H9 (cell line): ENCODE data around the gene C1orf116. TPM values are rescaled to one million over a fixed set of nuclear protein-coding genes. Genes with fewer than 3 reads are reported as not detected.
A peak's percentile ranks its signal among the peaks of the same experiment; 100 is the strongest.

Experiments
- DNase-seq: peaks from one replicate; pipeline ENCODE4 v3.0.0-alpha.2; 2017
- H2AFZ ChIP-seq: one replicate; pipeline ENCODE4 v1.6.1; 2013; ENCODE audit warnings: mild to moderate bottlenecking, low read length, control low read depth, moderate library complexity
- H2AK5ac ChIP-seq: 2 replicates; pipeline ENCODE4 v1.6.1; 2013; ENCODE audit warnings: low read length, control low read depth, mixed read lengths; ENCODE audit not compliant: insufficient read length
- H2BK120ac ChIP-seq: one replicate; pipeline ENCODE4 v1.6.1; 2013; ENCODE audit warnings: low read depth, mild to moderate bottlenecking, low read length, control low read depth, inconsistent platforms; ENCODE audit not compliant: poor library complexity, severe bottlenecking
- H2BK12ac ChIP-seq: 2 replicates; pipeline ENCODE4 v1.6.1; 2013; ENCODE audit warnings: low read length, control low read depth, mixed read lengths, low read depth; ENCODE audit not compliant: insufficient read length
- H2BK15ac ChIP-seq: 2 replicates; pipeline ENCODE4 v1.6.1; 2013; ENCODE audit warnings: low read depth, low read length, control low read depth
- H2BK20ac ChIP-seq: one replicate; pipeline ENCODE4 v1.6.1; 2013; ENCODE audit warnings: low read depth, mild to moderate bottlenecking, low read length, control low read depth, inconsistent platforms; ENCODE audit not compliant: poor library complexity, severe bottlenecking
- H2BK5ac ChIP-seq: 2 replicates; pipeline ENCODE4 v1.6.1; 2013; ENCODE audit warnings: low read length, control low read depth, mixed read lengths; ENCODE audit not compliant: insufficient read length
- H3K14ac ChIP-seq: 2 replicates; pipeline ENCODE4 v1.6.1; 2013; ENCODE audit warnings: low read length, control low read depth; ENCODE audit not compliant: insufficient read depth
- H3K18ac ChIP-seq: 2 replicates; pipeline ENCODE4 v1.6.1; 2013; ENCODE audit warnings: low read depth, mild to moderate bottlenecking, mixed read lengths, low read length, control low read depth; ENCODE audit not compliant: insufficient read length
- H3K23ac ChIP-seq: 2 replicates; pipeline ENCODE4 v1.6.1; 2013; ENCODE audit warnings: low read length, control low read depth, mixed read lengths, low read depth; ENCODE audit not compliant: insufficient read length
- H3K23me2 ChIP-seq: 2 replicates; pipeline ENCODE4 v1.6.1; 2013; ENCODE audit warnings: low read depth, mild to moderate bottlenecking, mixed read lengths, low read length, control low read depth; ENCODE audit not compliant: insufficient read length, poor library complexity, severe bottlenecking
- H3K27ac ChIP-seq: 2 replicates; pipeline ENCODE4 v1.5.1; 2013; ENCODE audit warnings: low read length, control low read depth, mixed read lengths, low read depth; ENCODE audit not compliant: insufficient read length
- H3K27me3 ChIP-seq: 2 replicates; pipeline ENCODE4 v1.6.1; 2013; ENCODE audit warnings: low read length, control low read depth, inconsistent platforms; ENCODE audit not compliant: insufficient read depth
- H3K4ac ChIP-seq: 2 replicates; pipeline ENCODE4 v1.6.1; 2013; ENCODE audit warnings: low read depth, mild to moderate bottlenecking, control low read depth, inconsistent platforms, low read length, moderate library complexity
- H3K4me1 ChIP-seq: 2 replicates; pipeline ENCODE4 v1.6.1; 2013; ENCODE audit warnings: low read length, control low read depth, inconsistent platforms; ENCODE audit not compliant: insufficient read depth
- H3K4me2 ChIP-seq: 2 replicates; pipeline ENCODE4 v1.6.1; 2013; ENCODE audit warnings: low read length, control low read depth, mixed read lengths; ENCODE audit not compliant: insufficient read length, insufficient read depth
- H3K56ac ChIP-seq: 2 replicates; pipeline ENCODE4 v1.6.1; 2013; ENCODE audit warnings: low read depth, mild to moderate bottlenecking, mixed read lengths, low read length, control low read depth; ENCODE audit not compliant: insufficient read length
- H3K79me1 ChIP-seq: 2 replicates; pipeline ENCODE4 v1.6.1; 2013; ENCODE audit warnings: low read depth, mild to moderate bottlenecking, moderate library complexity, low read length, control low read depth, inconsistent platforms; ENCODE audit not compliant: insufficient read depth, poor library complexity, severe bottlenecking
- H3K79me2 ChIP-seq: 2 replicates; pipeline ENCODE4 v1.6.1; 2013; ENCODE audit warnings: low read length, control low read depth, inconsistent platforms; ENCODE audit not compliant: insufficient read depth
- H3K9ac ChIP-seq: 2 replicates; pipeline ENCODE4 v1.6.1; 2013; ENCODE audit warnings: low read length, control low read depth, mixed read lengths; ENCODE audit not compliant: insufficient read length; ENCODE audit errors: extremely low read depth
- H3K9me3 ChIP-seq: one replicate; pipeline ENCODE4 v1.6.1; 2013; ENCODE audit warnings: low read depth, low read length, inconsistent platforms; ENCODE audit not compliant: control insufficient read depth
- H3T11ph ChIP-seq: one replicate; pipeline ENCODE4 v1.6.1; 2013; ENCODE audit warnings: mild to moderate bottlenecking, low read length, control low read depth, inconsistent platforms
- H4K20me1 ChIP-seq: one replicate; pipeline ENCODE4 v1.6.1; 2013; ENCODE audit not compliant: control insufficient read depth, insufficient read length, insufficient read depth
- H4K5ac ChIP-seq: 2 replicates; pipeline ENCODE4 v1.6.1; 2013; ENCODE audit warnings: low read depth, mild to moderate bottlenecking, mixed read lengths, low read length, control low read depth; ENCODE audit not compliant: insufficient read length
- H4K8ac ChIP-seq: replicated peaks from 2 replicates; pipeline ENCODE4 v1.6.1; 2013; ENCODE audit warnings: low read length, control low read depth, mixed read lengths, low read depth; ENCODE audit not compliant: insufficient read length
- H4K91ac ChIP-seq: 2 replicates; pipeline ENCODE4 v1.6.1; 2013; ENCODE audit warnings: low read depth, mild to moderate bottlenecking, moderate library complexity, mixed read lengths, low read length, control low read depth; ENCODE audit not compliant: insufficient read length
- H3K27ac Mint-ChIP-seq, 3 experiments: 2 replicates in 2 of 3; 3 replicates in 1 of 3; pipeline ENCODE4 v1.8.0; 2020 to 2021; ENCODE audit warnings: mixed read lengths in 3 of 3, mild to moderate bottlenecking in 1 of 3, moderate library complexity in 1 of 3
- H3K27me3 Mint-ChIP-seq: 2 replicates; pipeline ENCODE4 v1.8.0; 2021; ENCODE audit warnings: low read depth, mild to moderate bottlenecking, moderate library complexity, mixed read lengths
- H3K36me3 Mint-ChIP-seq, 3 experiments: 2 replicates in 2 of 3; 3 replicates in 1 of 3; pipeline ENCODE4 v1.8.0; 2020 to 2021; ENCODE audit warnings: low read depth in 3 of 3, mixed read lengths in 3 of 3; ENCODE audit not compliant: insufficient read depth in 1 of 3
- H3K4me1 Mint-ChIP-seq, 2 experiments: 2 replicates each; pipeline ENCODE4 v1.8.0; 2020; ENCODE audit warnings: mixed read lengths in 2 of 2
- H3K4me3 Mint-ChIP-seq, 2 experiments: 2 replicates in 1 of 2; 3 replicates in 1 of 2; pipeline ENCODE4 v1.8.0; 2020 to 2021; ENCODE audit warnings: mild to moderate bottlenecking in 2 of 2, mixed read lengths in 2 of 2, moderate library complexity in 1 of 2
- H3K9me3 Mint-ChIP-seq, 2 experiments: 2 replicates in 1 of 2; 3 replicates in 1 of 2; pipeline ENCODE4 v1.8.0; 2020; ENCODE audit warnings: mild to moderate bottlenecking in 2 of 2, mixed read lengths in 2 of 2, moderate library complexity in 1 of 2
- CTCF ChIP-seq: fragments of 200-600 bp; sonication (generic); conservative IDR thresholded peaks from 3 replicates; pipeline ENCODE4 v1.8.0; 2021; ENCODE audit warnings: antibody characterized with exemption, mild to moderate bottlenecking
- WGBS: extraction: QIAGEN DNeasy Blood & Tissue Kit; methylation state at CpG from one replicate; pipeline ENCODE4 v1.1.7; 2013; ENCODE audit warnings: missing lambda C conversion rate, low lambda C conversion rate, mixed read lengths; ENCODE audit not compliant: insufficient read length; ENCODE audit errors: extremely low coverage; 5-methylcytosine and 5-hydroxymethylcytosine counted together
- total RNA-seq: library from RNA; stranded (reverse); gene quantifications from 2 replicates; pipeline ENCODE4 v1.2.1, GENCODE V29; 2021

Gene C1orf116
- total RNA-seq, 1 experiment from 2014 or later, result 0.48 TPM

GRCh38 chr1:207024202-207025145, 8.1 kb downstream of the C1orf116 start:
- peaks cover 14 to 21% of the 10 kb centered on the region in 2 experiments for H3K4me1 Mint-ChIP-seq
- no peak overlapping the region for H2BK5ac ChIP-seq
- no peak overlapping the region for H2BK20ac ChIP-seq
- H2BK12ac ChIP-seq, result no peak overlapping the region
- H4K91ac ChIP-seq, result no peak overlapping the region
- no peak overlapping the region for H3K56ac ChIP-seq
- no peak overlapping the region for H4K5ac ChIP-seq
- H3K27ac Mint-ChIP-seq, result peak overlapping the region; percentile 52 to 85 (median 76); a peak in 5 of 7 replicates
- no peak overlapping the region for H2BK120ac ChIP-seq
- no peaks in the 10 kb centered on the region for H3K79me1 ChIP-seq
- no peak overlapping the region for H3T11ph ChIP-seq
- H2BK15ac ChIP-seq, result no peak overlapping the region
- H3K18ac ChIP-seq, result no peak overlapping the region
- no peak overlapping the region for H2AFZ ChIP-seq
- H3K27ac ChIP-seq, result no peak overlapping the region
- peaks cover 5% of the 10 kb centered on the region; the same call in 1 of the 2 replicates for H3K4me1 ChIP-seq
- H3K9ac ChIP-seq, result no peak overlapping the region
- H3K27me3 Mint-ChIP-seq, result peaks cover 2% of the 10 kb centered on the region; the same call in 1 of the 2 replicates
- no peak for DNase-seq
- no peak overlapping the region for H3K4ac ChIP-seq
- H4K8ac ChIP-seq, result no peak overlapping the region
- H4K20me1 ChIP-seq, result no peaks in the 10 kb centered on the region
- no peak overlapping the region for H3K14ac ChIP-seq
- H3K9me3 ChIP-seq, result no peaks in the 10 kb centered on the region
- H3K23ac ChIP-seq, result no peak overlapping the region
- H3K23me2 ChIP-seq, result no peaks in the 10 kb centered on the region
- peaks cover 0 to 2% (median 0%) of the 10 kb centered on the region in 3 experiments; a peak in 1 of 7 replicates for H3K36me3 Mint-ChIP-seq
- peak overlapping the region in 1 of 2 experiments; percentile 40; a peak in 2 of 5 replicates for H3K4me3 Mint-ChIP-seq
- no CpG with 5 or more reads among the region's 18 CpGs for WGBS
- TF ChIP-seq CTCF, result no peak
- H3K4me2 ChIP-seq, result no peak overlapping the region
- no peaks in the 10 kb centered on the region for H3K27me3 ChIP-seq
- H3K9me3 Mint-ChIP-seq, result no peaks in the 10 kb centered on the region
- no peaks in the 10 kb centered on the region for H3K79me2 ChIP-seq
- no peak overlapping the region for H2AK5ac ChIP-seq
